Motor neuron (in vitro differentiated cells): ENCODE measurements around the gene CDHR2. TPM values are rescaled to one million over a fixed set of nuclear protein-coding genes. Genes with fewer than 3 reads are reported as not detected.

Experiments used
- ATAC-seq, 8 experiments: fragments of 200-7000 bp; cut with Tn5 transposase; replicated peaks in 6 of 8; 2 replicates each; pipeline ENCODE4 v1.8.0; 2021; ENCODE audit warnings: mild to moderate bottlenecking in 8 of 8, moderate library complexity in 8 of 8
- H3K27ac ChIP-seq, 2 donors: fragments of 250-450 bp; sonication (Bioruptor Pico); 2 replicates each; pipeline ENCODE4 v1.9.0; 2021; ENCODE audit warnings: antibody characterized with exemption in 2 of 2, mild to moderate bottlenecking in 2 of 2, moderate library complexity in 1 of 2
- H3K4me1 ChIP-seq, 2 donors: fragments of 250-450 bp; sonication (Bioruptor Pico); replicated peaks in 1 of 2; 2 replicates each; pipeline ENCODE4 v1.6.1; 2021; ENCODE audit warnings: antibody characterized with exemption in 2 of 2, mild to moderate bottlenecking in 2 of 2, moderate library complexity in 1 of 2
- H3K4me3 ChIP-seq, 5 donors: fragments of 250-450 bp; sonication (Bioruptor Pico); 2 replicates each; pipeline ENCODE4 v1.9.0; 2021; ENCODE audit warnings: antibody characterized with exemption in 5 of 5, mild to moderate bottlenecking in 5 of 5, moderate library complexity in 4 of 5
- WGBS, 10 experiments: fragments of 450-650 bp; shearing (Covaris generic); methylation state at CpG; one replicate each; pipeline ENCODE4 v1.0.0; 2022; 5-methylcytosine and 5-hydroxymethylcytosine counted together
- in situ Hi-C, 9 experiments: fragments of 400-800 bp; cut with MboI; loops; one replicate each; pipeline ENCODE4 v1.15.0; 2021; ENCODE audit warnings: low sequenced_read_pairs in 9 of 9, low pct_unique_long_range_greater_than_20kb in 2 of 9; ENCODE audit not compliant: unreplicated experiment in 9 of 9
- total RNA-seq, 8 experiments: library from RNA; unstranded; fragments of 300-600 nt; gene quantifications; 2 replicates each; pipeline versions ENCODE4 v1.2.3 to v1.2.4, GENCODE V29; 2022

The CDHR2 gene
- total RNA-seq, 8 experiments from 2014 or later: 0.05 to 0.96 (median 0.60) TPM; not detected in 1

- H3K4me3 ChIP-seq: no peak overlapping the region
Measured at GRCh38 chr5:176521699-176522263, 27.4 kb upstream of the CDHR2 start.

GRCh38 chr5:176524138-176524537 is 25.0 kb upstream of the CDHR2 start:
- Histone ChIP-seq H3K4me3 (no peak overlapping the region), H3K27ac (no peak overlapping the region), H3K4me1 (no peaks in the 10 kb centered on the region)
- 80 to 100% (median 100%) methylated on average over 1 to 4 of the region's 6 CpGs; no CpG with 5 or more reads in 2 of the 10 experiments for WGBS, 10 experiments
- in situ Hi-C loops: no loop called here
- no peak for ATAC-seq

More at GRCh38 chr5:176521699-176522263, 27.4 kb upstream of the CDHR2 start:
- 0 to 89% (median 57%) methylated on average over 1 to 8 of the region's 10 CpGs; no CpG with 5 or more reads in 3 of the 10 experiments for WGBS, 10 experiments
- Histone ChIP-seq H3K27ac (no peak overlapping the region), H3K4me1 (no peaks in the 10 kb centered on the region)
- in situ Hi-C loops: no loop called here
- ATAC-seq: peak in 5 of 8 experiments; percentile 28 to 46 (median 35)

DNA sequence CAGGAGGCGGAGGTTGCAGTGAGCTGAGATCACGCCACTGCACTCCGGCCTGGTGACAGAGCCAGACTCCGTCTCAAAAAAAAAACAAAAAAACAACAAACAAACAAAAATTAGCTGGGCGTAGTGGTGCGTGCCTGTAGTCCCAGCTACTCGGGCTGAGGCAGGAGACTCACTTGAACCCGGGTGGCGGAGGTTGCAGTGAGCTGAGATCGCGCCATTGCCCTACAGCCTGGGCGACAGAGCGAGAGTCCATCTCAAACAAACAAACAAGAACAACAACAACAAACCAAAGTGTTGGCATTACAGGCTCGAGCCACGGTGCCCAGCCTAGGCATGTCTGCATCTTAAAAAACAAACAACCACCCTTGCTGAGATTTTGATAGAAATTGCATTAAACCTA is 24.2 kb upstream of the CDHR2 start:
- H3K27ac ChIP-seq: no peak overlapping the region
- ATAC-seq: no peak
- in situ Hi-C loops: no loop called here
- H3K4me3 ChIP-seq: no peak overlapping the region
- WGBS, 10 experiments: 57 to 100% (median 94%) methylated on average over 1 to 11 of the region's 15 CpGs; no CpG with 5 or more reads in 2 of the 10 experiments
- H3K4me1 ChIP-seq: no peaks in the 10 kb centered on the region

DNA sequence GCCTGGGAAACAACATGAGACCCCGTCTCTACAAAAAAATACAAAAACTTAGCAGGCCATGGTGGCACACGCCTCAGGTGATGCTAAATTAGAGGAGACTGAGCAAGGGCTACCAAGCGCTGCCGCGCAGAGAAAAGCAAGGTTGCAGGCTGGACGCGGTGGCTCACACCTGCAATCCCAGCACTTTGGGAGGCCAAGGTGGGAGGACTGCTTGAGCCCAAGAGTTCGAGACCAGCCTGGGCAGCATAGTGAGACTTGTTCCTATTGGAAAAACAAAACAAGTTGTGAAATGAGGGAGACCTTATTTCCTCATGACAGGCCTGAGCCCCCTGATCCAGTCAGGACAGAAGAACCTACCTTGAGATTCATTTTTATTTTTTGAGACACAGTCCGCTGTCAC is 23.5 kb upstream of the CDHR2 start:
- ATAC-seq: no peak
- Histone ChIP-seq H3K4me1 (no peaks in the 10 kb centered on the region), H3K27ac (no peak overlapping the region), H3K4me3 (no peak overlapping the region)
- WGBS, 10 experiments: 89 to 100% (median 95%) methylated on average over 1 to 7 of the region's 9 CpGs; no CpG with 5 or more reads in 4 of the 10 experiments
- in situ Hi-C loops: no loop called here

DNA sequence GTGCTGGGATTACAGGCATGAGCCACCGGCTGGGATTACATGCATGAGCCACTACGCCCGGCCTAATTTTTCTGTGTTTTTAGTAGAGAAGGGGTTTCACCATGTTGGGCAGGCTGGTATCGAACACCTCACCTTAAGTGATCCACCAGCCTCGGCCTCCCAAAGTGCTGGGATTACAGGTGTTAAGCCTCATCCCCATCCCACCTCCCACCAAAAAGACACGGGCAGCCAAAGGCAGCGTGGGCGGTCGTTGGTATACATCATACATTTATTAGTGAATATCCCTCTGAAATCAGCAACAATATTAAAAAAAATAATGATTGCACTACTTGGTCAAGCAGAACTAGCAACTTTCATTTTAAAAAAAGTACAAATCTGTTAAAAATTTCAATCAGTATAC is 22.7 kb upstream of the CDHR2 start:
- no peak overlapping the region for H3K4me3 ChIP-seq
- in situ Hi-C loops: no loop called here
- WGBS, 10 experiments: 85 to 100% (median 100%) methylated on average over 1 to 5 of the region's 9 CpGs; no CpG with 5 or more reads in 2 of the 10 experiments
- no peak overlapping the region for H3K27ac ChIP-seq
- H3K4me1 ChIP-seq: no peaks in the 10 kb centered on the region
- no peak for ATAC-seq

DNA sequence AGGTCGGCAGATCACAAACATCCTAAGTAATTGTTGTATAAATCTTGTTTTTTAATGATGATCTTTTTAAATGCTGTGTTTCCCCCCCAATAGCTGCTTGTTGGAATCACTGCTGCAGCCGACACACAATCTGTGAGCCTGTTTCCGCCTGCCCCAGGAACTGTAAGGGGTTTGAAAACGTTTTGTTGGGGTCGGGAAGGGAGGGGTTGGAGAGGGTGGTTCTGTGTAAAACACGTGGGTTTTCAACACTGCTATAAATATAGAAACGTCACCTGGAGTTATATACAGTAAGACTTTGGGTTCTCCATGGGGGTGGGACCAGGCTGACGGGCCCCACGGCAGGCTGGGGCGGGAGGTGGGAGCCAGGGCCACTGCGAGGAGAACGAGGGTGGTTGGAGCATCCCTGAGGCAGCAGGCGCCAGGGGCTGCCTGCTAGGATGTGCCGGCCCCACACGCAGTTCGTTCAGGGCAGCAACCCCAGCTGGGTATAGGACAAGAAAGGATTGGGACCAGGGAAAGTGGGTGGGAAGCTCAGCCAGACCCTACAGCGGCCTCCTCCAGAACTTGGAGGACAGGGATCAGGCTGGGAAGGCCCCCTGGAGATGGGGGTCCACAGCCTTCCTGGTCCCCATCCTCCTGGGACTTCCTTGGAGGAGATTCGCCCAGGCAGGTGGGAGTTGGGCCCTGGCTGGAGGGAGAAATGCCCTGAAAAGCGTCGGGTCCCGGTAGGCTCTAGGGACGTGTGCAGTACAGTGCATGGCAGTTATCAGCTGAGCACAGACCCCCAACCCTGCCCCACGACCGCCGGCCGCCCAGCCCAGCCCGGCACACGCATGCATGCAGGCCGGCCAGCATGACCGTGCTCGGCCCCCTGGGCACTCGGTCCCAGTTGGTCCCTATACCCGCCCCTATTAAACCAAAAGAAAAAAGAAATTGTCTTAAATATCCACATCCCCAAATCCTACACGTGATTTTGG is 21.6 kb upstream of the CDHR2 start:
- Histone ChIP-seq H3K27ac (no peak overlapping the region), H3K4me3 (no peak overlapping the region), H3K4me1 (no peaks in the 10 kb centered on the region)
- in situ Hi-C loops: no loop called here
- peak in 1 of 8 experiments; percentile 18 for ATAC-seq
- 40 to 100% (median 94%) methylated on average over 1 to 5 of the region's 34 CpGs; no CpG with 5 or more reads in 4 of the 10 experiments for WGBS, 10 experiments

GRCh38 chr5:176528301-176528700 is 20.8 kb upstream of the CDHR2 start:
- H3K27ac ChIP-seq: no peak overlapping the region
- in situ Hi-C loops: no loop called here
- H3K4me3 ChIP-seq: no peak overlapping the region
- ATAC-seq: peak in 1 of 8 experiments; percentile 5
- WGBS, 10 experiments: 75 to 100% methylated on average over 2 to 4 of the region's 11 CpGs; no CpG with 5 or more reads in 8 of the 10 experiments
- peaks cover 0 to 6% of the 10 kb centered on the region in 2 donors for H3K4me1 ChIP-seq

- no peak overlapping the region for H3K4me3 ChIP-seq
- ATAC-seq: peak in 3 of 8 experiments; percentile 17 to 76 (median 55)
- WGBS, 10 experiments: 91% methylated on average over 7 of the region's 17 CpGs; no CpG with 5 or more reads in 9 of the 10 experiments
- in situ Hi-C loops: no loop called here
- H3K4me1 ChIP-seq: peaks cover 0 to 10% of the 10 kb centered on the region in 2 donors
- H3K27ac ChIP-seq: no peak overlapping the region
Measured at GRCh38 chr5:176528761-176529115, 20.4 kb upstream of the CDHR2 start.

DNA sequence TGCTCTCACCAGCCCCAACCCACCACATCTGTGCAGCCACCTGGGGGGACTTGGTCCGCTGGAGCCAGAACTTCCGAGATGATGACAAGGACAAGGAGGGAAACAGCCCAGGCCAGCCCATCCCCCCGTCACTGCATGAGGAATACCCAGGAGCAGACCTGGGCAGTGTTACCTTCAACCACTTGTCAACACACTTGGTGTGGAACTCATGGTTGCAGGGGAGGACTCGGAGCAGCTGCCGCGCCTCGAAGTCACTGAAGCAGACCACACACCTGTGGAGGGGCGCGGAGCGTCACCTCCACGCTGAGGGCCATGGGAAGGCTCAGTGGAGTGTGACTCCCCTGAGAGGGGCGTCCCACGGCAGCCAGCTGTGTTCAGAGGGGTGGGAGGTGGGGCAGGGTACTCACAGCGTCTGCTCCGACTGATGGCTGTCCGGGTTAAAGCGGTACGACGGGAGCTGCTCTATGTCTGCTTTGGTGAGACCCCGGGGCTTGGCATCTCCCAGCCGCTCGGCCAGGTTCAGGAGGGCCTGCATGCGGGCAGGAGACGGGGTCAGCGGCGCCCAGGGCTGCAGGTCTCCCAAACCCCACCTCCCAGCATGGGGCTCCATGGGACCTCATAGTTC is 19.9 kb upstream of the CDHR2 start:
- Histone ChIP-seq H3K27ac (no peak overlapping the region), H3K4me1 (peaks cover 1 to 15% of the 10 kb centered on the region in 2 donors), H3K4me3 (no peak overlapping the region)
- 100% methylated on average over 1 to 3 of the region's 26 CpGs; no CpG with 5 or more reads in 8 of the 10 experiments for WGBS, 10 experiments
- no peak for ATAC-seq
- in situ Hi-C loops: no loop called here

DNA sequence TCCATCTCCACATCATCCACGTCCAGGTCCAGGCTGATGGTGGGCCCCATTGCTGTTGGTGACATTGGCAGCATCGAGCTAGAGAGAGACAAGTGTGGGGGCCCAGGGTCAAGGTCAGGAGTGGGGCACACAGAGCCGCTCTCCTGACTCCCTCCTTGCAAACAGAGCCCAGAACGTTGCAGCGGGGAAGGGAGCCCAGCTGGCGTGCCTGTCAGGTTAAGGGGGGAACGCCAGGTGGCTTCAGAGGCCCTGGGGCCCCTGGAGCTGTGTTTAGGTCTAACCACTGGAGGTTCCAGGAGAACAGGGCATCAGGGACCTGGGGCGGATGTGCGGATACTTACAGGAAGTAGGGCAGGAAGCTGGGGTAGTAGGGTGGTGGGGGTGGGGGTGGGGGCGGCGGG is 19.4 kb upstream of the CDHR2 start:
- WGBS, 10 experiments: 90 to 100% methylated on average over 1 to 2 of the region's 11 CpGs; no CpG with 5 or more reads in 8 of the 10 experiments
- Histone ChIP-seq H3K4me3 (no peak overlapping the region), H3K4me1 (peaks cover 6 to 20% of the 10 kb centered on the region in 2 donors), H3K27ac (no peak overlapping the region)
- ATAC-seq: no peak
- in situ Hi-C loops: no loop called here

DNA sequence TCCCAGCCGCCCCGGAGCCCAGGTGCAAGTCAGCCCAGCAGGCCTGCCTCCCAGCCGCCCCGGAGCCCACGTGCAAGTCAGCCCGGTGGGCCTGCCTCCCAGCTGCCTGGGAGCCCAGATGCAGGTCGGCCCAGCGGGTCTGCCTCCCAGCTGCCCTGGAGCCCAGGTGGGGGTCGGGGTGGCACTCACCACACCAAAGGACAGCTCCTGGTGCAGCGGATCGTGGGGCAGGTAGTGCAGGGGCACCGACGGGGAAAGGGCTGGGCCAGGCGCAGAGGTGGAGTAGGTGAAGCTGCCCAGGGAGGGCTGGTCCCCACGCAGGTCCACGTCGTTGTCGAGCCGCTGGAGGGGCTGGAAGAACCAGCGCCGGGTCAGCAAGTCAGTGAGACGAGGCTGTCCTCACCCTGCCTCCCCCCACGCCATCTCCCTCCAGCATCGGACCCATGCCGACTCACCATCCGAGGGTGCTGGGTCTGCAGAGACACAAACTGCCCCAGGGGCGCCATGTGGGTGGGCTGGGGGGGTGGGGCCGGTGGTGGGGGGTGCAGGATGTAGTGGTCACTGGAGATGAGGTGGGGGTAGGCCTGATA is 18.7 kb upstream of the CDHR2 start:
- H3K27ac ChIP-seq: no peak overlapping the region
- no peak for ATAC-seq
- H3K4me3 ChIP-seq: no peak overlapping the region
- peaks cover 13 to 27% of the 10 kb centered on the region in 2 donors for H3K4me1 ChIP-seq
- WGBS, 10 experiments: no CpG with 5 or more reads among the region's 28 CpGs
- in situ Hi-C loops: no loop called here

GRCh38 chr5:176530983-176531901 is 17.9 kb upstream of the CDHR2 start:
- no peak overlapping the region for H3K4me3 ChIP-seq
- in situ Hi-C loops: no loop called here
- H3K27ac ChIP-seq: no peak overlapping the region
- 80 to 90% (median 86%) methylated on average over 1 to 7 of the region's 24 CpGs; no CpG with 5 or more reads in 4 of the 10 experiments for WGBS, 10 experiments
- ATAC-seq: peak in 6 of 8 experiments; percentile 17 to 80 (median 40)
- peaks cover 13 to 27% of the 10 kb centered on the region in 2 donors for H3K4me1 ChIP-seq
